Motor neuron (in vitro differentiated cells): ENCODE results near the gene PUM1. TPM values are rescaled to one million over a fixed set of nuclear protein-coding genes. Genes with fewer than 3 reads are reported as not detected.

Source experiments
- ATAC-seq, 8 experiments: fragments of 200-7000 bp; cut with Tn5 transposase; replicated peaks in 6 of 8; 2 replicates each; pipeline ENCODE4 v1.8.0; 2021; ENCODE audit warnings: mild to moderate bottlenecking in 8 of 8, moderate library complexity in 8 of 8
- H3K27ac ChIP-seq, 2 donors: fragments of 250-450 bp; sonication (Bioruptor Pico); 2 replicates each; pipeline ENCODE4 v1.9.0; 2021; ENCODE audit warnings: antibody characterized with exemption in 2 of 2, mild to moderate bottlenecking in 2 of 2, moderate library complexity in 1 of 2
- H3K4me1 ChIP-seq, 2 donors: fragments of 250-450 bp; sonication (Bioruptor Pico); replicated peaks in 1 of 2; 2 replicates each; pipeline ENCODE4 v1.6.1; 2021; ENCODE audit warnings: antibody characterized with exemption in 2 of 2, mild to moderate bottlenecking in 2 of 2, moderate library complexity in 1 of 2
- H3K4me3 ChIP-seq, 5 donors: fragments of 250-450 bp; sonication (Bioruptor Pico); 2 replicates each; pipeline ENCODE4 v1.9.0; 2021; ENCODE audit warnings: antibody characterized with exemption in 5 of 5, mild to moderate bottlenecking in 5 of 5, moderate library complexity in 4 of 5
- WGBS, 10 experiments: fragments of 450-650 bp; shearing (Covaris generic); methylation state at CpG; one replicate each; pipeline ENCODE4 v1.0.0; 2022; 5-methylcytosine and 5-hydroxymethylcytosine counted together
- in situ Hi-C, 9 experiments: fragments of 400-800 bp; cut with MboI; loops; one replicate each; pipeline ENCODE4 v1.15.0; 2021; ENCODE audit warnings: low sequenced_read_pairs in 9 of 9, low pct_unique_long_range_greater_than_20kb in 2 of 9; ENCODE audit not compliant: unreplicated experiment in 9 of 9
- total RNA-seq, 8 experiments: library from RNA; unstranded; fragments of 300-600 nt; gene quantifications; 2 replicates each; pipeline versions ENCODE4 v1.2.3 to v1.2.4, GENCODE V29; 2022

The PUM1 gene
- total RNA-seq, 8 experiments from 2014 or later: 62.3 to 123 (median 87.5) TPM

- WGBS, 10 experiments: 76 to 100% (median 97%) methylated on average over 2 to 8 of the region's 8 CpGs; no CpG with 5 or more reads in 1 of the 10 experiments
- no peak overlapping the region for H3K27ac ChIP-seq
- no peak overlapping the region for H3K4me3 ChIP-seq
- ATAC-seq: no peak
- in situ Hi-C loops: no loop called here
- H3K4me1 ChIP-seq: peaks cover 0 to 2% of the 10 kb centered on the region in 2 donors
Measured at GRCh38 chr1:31036749-31037500, 28.6 kb downstream of the PUM1 start.

DNA sequence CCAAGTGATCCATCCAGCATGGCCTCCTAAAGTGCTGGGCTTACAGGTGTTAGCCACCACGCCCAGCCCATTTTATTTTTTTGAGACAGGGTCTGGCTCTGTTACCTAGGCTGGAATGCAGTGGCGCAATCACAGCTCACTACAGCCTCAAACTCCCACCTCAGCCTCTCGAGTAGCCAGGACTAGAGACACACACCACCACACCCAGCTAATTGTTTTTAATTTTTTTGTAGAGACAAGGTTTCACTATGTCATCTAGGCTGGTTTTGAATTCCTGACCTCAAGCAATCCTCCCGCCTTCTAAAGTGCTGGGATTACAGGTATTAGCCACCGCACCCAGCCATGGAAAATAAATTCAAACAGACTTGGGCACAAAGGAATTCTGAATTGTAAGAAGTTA is 31.9 kb downstream of the PUM1 start:
- H3K4me3 ChIP-seq: no peak overlapping the region
- WGBS, 10 experiments: 40 to 100% (median 94%) methylated on average over 1 to 5 of the region's 5 CpGs; no CpG with 5 or more reads in 2 of the 10 experiments
- peaks cover 2 to 7% of the 10 kb centered on the region in 2 donors for H3K4me1 ChIP-seq
- ATAC-seq: peak in 3 of 8 experiments; percentile 42 to 74 (median 58)
- H3K27ac ChIP-seq: no peak overlapping the region
- in situ Hi-C loops: no loop called here

GRCh38 chr1:31032266-31032665 is 33.3 kb downstream of the PUM1 start:
- Histone ChIP-seq H3K4me3 (no peak overlapping the region), H3K4me1 (peaks cover 2 to 7% of the 10 kb centered on the region in 2 donors), H3K27ac (no peak overlapping the region)
- ATAC-seq: no peak
- in situ Hi-C loops: no loop called here
- 63 to 100% (median 100%) methylated on average over 1 of the region's 1 CpG; no CpG with 5 or more reads in 2 of the 10 experiments for WGBS, 10 experiments

DNA sequence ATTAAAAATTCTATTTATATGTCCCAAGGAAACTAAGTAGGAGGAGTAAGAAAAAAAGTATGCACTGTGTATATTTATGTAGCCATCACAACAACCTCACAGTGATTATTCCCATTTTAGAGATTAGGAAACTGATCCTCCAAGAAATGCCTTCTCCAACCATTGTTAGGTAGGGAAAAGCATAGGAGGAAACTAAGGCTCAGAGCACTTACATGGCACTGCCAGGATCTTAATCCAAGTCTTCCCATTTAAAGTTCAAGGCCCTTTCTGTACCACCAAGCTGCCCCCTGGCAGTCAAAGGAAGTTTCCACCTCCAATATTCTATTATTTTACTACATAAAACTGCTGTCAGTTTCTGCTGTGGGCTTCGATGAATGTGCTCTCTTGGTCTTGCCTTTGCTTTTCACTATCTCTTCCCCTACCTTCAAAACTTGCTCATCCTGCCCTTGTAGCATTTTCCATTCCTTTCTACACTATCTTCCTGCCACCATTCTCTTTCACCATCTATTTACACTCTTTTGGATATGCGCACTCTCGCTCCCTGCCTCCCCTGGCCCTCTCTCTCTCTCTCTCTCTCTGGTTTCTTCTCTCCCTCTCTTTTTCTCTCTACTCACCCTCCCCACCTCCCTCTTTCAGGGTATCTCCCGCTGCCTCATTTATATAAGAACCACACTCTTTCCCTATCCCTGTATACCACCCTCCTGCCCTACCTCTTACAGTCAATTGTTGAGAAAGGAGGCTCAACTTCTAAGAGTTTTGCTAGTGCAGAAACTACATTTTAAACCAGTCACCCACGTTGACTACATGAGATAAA is 34.0 kb downstream of the PUM1 start:
- H3K4me1 ChIP-seq: peaks cover 2 to 7% of the 10 kb centered on the region in 2 donors
- in situ Hi-C loops: no loop called here
- WGBS, 10 experiments: 51 to 96% (median 74%) methylated on average over 2 to 5 of the region's 5 CpGs
- H3K4me3 ChIP-seq: no peak overlapping the region
- no peak for ATAC-seq
- H3K27ac ChIP-seq: no peak overlapping the region

- Histone ChIP-seq H3K27ac (no peak overlapping the region), H3K4me3 (no peak overlapping the region), H3K4me1 (peaks cover 0 to 7% of the 10 kb centered on the region in 2 donors)
- in situ Hi-C loops: no loop called here
- no peak for ATAC-seq
Measured at GRCh38 chr1:31029026-31029425, 36.5 kb downstream of the PUM1 start.

- H3K4me1 ChIP-seq: peaks cover 0 to 7% of the 10 kb centered on the region in 2 donors
Measured at GRCh38 chr1:31027693-31028526, 37.6 kb downstream of the PUM1 start.

DNA sequence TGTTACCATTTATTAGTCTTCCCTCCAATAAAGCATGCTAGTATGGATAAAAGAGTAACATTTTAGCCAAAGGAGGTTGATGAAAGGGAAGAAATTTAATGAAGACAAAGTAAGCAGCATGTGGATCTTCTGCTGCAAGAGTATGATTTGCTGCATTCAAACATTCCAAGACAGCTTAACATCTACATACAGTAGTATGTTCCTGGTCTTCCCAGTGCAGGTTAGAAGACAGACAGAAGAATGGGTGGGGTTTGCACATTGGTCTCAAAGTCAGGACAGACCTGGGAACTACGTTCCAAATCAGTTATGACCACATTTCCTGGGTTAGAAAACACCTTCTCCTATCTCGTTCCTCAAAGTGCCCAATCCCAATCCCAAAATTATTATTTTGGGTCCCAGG is 43.3 kb downstream of the PUM1 start:
- in situ Hi-C loops: no loop called here
- Histone ChIP-seq H3K4me1 (peaks cover 23 to 24% of the 10 kb centered on the region in 2 donors), H3K4me3 (no peak overlapping the region), H3K27ac (no peak overlapping the region)
- WGBS, 10 experiments: 58 to 100% (median 100%) methylated on average over 1 to 2 of the region's 2 CpGs; no CpG with 5 or more reads in 1 of the 10 experiments
- peak in 1 of 8 experiments; percentile 50 for ATAC-seq

More at GRCh38 chr1:31027693-31028526, 37.6 kb downstream of the PUM1 start:
- H3K4me3 ChIP-seq: no peak overlapping the region
- 50 to 100% (median 94%) methylated on average over 1 to 2 of the region's 3 CpGs; no CpG with 5 or more reads in 1 of the 10 experiments for WGBS, 10 experiments
- ATAC-seq: no peak
- no peak overlapping the region for H3K27ac ChIP-seq
- in situ Hi-C loops: no loop called here

DNA sequence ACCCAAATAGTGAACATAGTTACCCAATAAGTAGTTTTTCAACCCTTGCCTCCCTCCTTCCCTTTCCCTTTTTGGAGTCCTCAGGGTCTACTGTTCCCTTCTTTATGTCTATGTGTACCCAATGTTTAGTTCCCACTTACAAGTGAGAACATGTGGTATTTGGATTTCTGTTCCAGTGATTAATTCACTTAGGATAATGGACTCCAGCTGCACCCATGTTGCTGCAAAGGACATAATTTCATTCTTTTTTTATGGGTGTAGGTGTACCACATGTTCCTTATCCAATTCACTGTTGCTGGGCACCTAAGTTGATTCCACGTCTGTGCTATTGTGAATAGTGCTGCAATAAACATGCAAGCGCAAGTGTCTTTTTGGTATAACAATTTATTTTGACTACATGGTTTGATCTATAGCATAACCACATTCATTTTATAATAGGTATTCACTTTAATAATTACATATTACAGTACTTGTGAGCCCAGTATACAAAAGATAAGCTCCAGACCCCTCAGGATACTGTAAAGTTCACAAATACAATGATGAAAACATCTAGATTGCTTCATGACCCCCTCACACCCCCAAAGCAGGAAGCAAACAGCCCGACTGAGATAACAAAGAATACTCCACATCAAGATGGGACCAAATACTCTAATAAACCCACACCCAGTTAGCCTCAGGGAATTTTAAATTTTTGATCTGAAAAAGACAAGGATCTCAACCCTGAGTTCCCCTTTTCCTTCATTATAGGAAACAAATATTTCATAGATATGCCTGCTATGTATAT is 45.3 kb downstream of the PUM1 start:
- 0 to 100% (median 67%) methylated on average over 1 to 3 of the region's 3 CpGs; no CpG with 5 or more reads in 1 of the 10 experiments for WGBS, 10 experiments
- in situ Hi-C loops: no loop called here
- H3K27ac ChIP-seq: no peak overlapping the region
- peaks cover 23 to 24% of the 10 kb centered on the region in 2 donors for H3K4me1 ChIP-seq
- no peak overlapping the region for H3K4me3 ChIP-seq
- ATAC-seq: peak in 2 of 8 experiments; percentile 14 to 20

GRCh38 chr1:31019401-31019800 is 46.1 kb downstream of the PUM1 start:
- 35 to 100% (median 98%) methylated on average over 1 to 3 of the region's 3 CpGs for WGBS, 10 experiments
- ATAC-seq: no peak
- H3K27ac ChIP-seq: no peak overlapping the region
- in situ Hi-C loops: no loop called here
- peaks cover 23 to 24% of the 10 kb centered on the region in 2 donors for H3K4me1 ChIP-seq
- no peak overlapping the region for H3K4me3 ChIP-seq

DNA sequence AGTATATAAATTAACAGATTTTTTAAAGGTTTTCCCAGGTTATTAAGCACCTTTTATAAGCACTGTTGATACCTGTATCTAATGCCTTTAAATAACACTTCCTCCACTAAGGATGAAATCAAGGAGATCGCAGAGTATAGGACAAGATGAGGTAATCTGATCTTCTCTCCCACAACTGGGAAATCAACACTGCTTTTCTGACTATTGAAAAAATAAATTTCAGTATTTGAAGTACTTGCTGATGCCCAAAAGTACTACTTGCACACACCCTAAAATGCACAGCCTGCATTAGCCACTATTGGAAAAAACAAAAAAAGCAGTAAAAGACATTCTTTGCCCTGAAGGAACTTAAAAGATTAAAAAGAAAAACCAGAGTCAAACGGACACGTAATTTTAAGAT is 48.6 kb downstream of the PUM1 start:
- 68 to 100% (median 93%) methylated on average over 1 to 3 of the region's 3 CpGs for WGBS, 10 experiments
- ATAC-seq: no peak
- Histone ChIP-seq H3K4me1 (peaks cover 27% of the 10 kb centered on the region in 2 donors), H3K27ac (no peak overlapping the region), H3K4me3 (no peak overlapping the region)
- in situ Hi-C loops: no loop called here

- 75 to 100% (median 85%) methylated on average over 1 to 3 of the region's 3 CpGs; no CpG with 5 or more reads in 1 of the 10 experiments for WGBS, 10 experiments
- in situ Hi-C loops: no loop called here
- H3K27ac ChIP-seq: no peak overlapping the region
- H3K4me1 ChIP-seq: peaks cover 6 to 10% of the 10 kb centered on the region in 2 donors
- peak in 4 of 8 experiments; percentile 19 to 84 (median 54) for ATAC-seq
- H3K4me3 ChIP-seq: no peak overlapping the region
Measured at GRCh38 chr1:31013187-31013864, 52.2 kb downstream of the PUM1 start.
